HUES64 (cell line): ENCODE data around the gene GPC4.

Experiments
- H3K27ac ChIP-seq: 2 replicates; pipeline ENCODE4 v1.7.0; 2013; ENCODE audit warnings: low read depth, low read length, inconsistent platforms
- H3K27me3 ChIP-seq: 2 replicates; pipeline ENCODE4 v1.6.1; 2013; ENCODE audit warnings: mild to moderate bottlenecking, low read length; ENCODE audit not compliant: insufficient read depth
- H3K36me3 ChIP-seq: 2 replicates; pipeline ENCODE4 v1.6.1; 2013; ENCODE audit warnings: mild to moderate bottlenecking, low read length; ENCODE audit not compliant: insufficient read depth
- H3K4me1 ChIP-seq: 2 replicates; pipeline ENCODE4 v1.6.1; 2013; ENCODE audit warnings: mild to moderate bottlenecking, low read length, moderate library complexity; ENCODE audit not compliant: insufficient read depth
- H3K4me3 ChIP-seq: 2 replicates; pipeline ENCODE4 v1.5.1; 2013; ENCODE audit warnings: mild to moderate bottlenecking, low read length, moderate library complexity
- H3K9ac ChIP-seq: 2 replicates; pipeline ENCODE4 v1.6.1; 2013; ENCODE audit warnings: mild to moderate bottlenecking, low read depth, low read length
- H3K9me3 ChIP-seq: 2 replicates; pipeline ENCODE4 v1.6.1; 2013; ENCODE audit warnings: low read depth, low read length; ENCODE audit not compliant: insufficient read depth
- WGBS: fragments of 150-250, 120-280 bp; methylation state at CpG from one replicate; pipeline ENCODE4 v1.1.7; 2013; ENCODE audit warnings: missing lambda C conversion rate; 5-methylcytosine and 5-hydroxymethylcytosine counted together

Gene GPC4

DNA sequence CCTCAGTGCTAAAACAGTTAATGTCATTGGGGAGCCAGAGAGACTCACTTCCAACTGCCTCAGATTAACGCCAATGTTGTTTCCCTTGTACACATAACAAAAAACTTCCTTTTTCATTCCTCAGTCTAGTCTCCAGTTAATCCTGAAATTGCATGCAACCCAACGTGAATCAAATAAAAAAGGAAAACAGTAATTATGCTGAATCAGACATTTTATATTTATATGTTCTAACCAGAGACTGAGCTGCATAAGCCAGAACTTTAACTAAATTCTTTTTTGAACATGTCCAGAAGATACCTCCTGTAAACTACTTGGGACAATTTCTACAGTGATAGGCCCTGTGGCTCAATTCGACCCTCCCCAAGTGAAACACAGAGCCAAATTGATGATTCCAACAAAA is 4.7 kb downstream of the GPC4 start:
- Histone ChIP-seq H3K9me3 (no peaks in the 10 kb centered on the region), H3K36me3 (peaks cover 55% of the 10 kb centered on the region), H3K4me1 (peaks cover 30% of the 10 kb centered on the region), H3K27me3 (no peaks in the 10 kb centered on the region), H3K4me3 (0 out of 2 replicates have a peak overlapping the region, but pooled peaks have one; percentile 10), H3K27ac (no peak overlapping the region), H3K9ac (no peak overlapping the region)
- 82% methylated on average over 2 of the region's 3 CpGs for WGBS

DNA sequence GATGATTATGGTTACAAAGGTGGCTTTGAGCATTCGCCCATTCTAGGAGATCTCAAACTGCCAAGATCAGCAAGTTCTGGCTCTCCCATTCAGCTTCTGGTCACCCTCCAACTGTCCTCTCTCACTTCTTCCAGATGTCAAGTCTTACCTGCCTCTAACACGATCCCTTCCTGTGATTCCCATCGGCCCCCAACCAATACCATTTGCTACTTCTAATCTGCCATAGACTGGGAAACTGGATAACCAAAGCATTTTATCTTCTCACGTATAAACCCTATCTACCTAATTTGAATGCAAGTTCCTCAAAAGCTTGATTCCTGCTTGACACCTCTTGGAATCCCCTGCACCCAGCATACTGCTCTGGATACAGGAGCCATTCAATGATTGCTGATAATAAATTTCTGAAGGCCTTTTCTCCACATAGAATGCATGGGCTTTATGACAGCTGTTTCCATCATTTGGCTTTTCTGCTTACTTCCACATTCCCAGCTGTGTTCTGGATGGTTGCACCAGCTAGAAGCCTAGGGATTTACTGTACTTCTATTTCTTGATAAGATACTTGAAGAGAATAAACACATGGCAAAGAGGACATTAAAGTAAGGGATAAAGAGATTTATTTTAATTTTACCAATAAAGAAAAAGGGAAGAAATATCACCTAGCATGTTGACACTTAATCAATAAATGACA is 9.6 kb downstream of the GPC4 start:
- H3K36me3 ChIP-seq: peaks cover 54% of the 10 kb centered on the region
- H3K27ac ChIP-seq: no peak overlapping the region
- no peaks in the 10 kb centered on the region for H3K9me3 ChIP-seq
- peaks cover 10% of the 10 kb centered on the region for H3K4me1 ChIP-seq
- no peak overlapping the region for H3K4me3 ChIP-seq
- no peak overlapping the region for H3K9ac ChIP-seq
- H3K27me3 ChIP-seq: no peaks in the 10 kb centered on the region
- WGBS: 92% methylated on average over 4 of the region's 4 CpGs

DNA sequence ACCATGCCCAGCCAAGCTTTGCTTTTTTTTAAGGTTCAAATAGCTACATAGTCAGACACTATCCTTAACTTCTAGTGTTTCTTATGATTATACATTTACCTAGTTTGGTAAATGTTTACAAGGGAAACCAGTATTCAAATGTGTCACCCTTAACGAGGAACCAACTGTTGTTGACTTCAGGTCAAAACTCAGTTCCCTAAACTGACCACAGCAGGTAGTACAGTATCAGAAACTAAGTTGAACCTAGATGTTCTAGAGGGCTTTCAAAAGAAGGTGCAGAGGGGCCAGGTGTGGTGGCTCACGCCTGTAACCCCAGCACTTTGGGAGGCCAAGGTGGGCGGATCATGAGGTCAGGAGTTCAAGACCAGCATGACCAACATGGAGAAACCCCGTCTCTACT is 11.3 kb downstream of the GPC4 start:
- 93% methylated on average over 4 of the region's 4 CpGs for WGBS

DNA sequence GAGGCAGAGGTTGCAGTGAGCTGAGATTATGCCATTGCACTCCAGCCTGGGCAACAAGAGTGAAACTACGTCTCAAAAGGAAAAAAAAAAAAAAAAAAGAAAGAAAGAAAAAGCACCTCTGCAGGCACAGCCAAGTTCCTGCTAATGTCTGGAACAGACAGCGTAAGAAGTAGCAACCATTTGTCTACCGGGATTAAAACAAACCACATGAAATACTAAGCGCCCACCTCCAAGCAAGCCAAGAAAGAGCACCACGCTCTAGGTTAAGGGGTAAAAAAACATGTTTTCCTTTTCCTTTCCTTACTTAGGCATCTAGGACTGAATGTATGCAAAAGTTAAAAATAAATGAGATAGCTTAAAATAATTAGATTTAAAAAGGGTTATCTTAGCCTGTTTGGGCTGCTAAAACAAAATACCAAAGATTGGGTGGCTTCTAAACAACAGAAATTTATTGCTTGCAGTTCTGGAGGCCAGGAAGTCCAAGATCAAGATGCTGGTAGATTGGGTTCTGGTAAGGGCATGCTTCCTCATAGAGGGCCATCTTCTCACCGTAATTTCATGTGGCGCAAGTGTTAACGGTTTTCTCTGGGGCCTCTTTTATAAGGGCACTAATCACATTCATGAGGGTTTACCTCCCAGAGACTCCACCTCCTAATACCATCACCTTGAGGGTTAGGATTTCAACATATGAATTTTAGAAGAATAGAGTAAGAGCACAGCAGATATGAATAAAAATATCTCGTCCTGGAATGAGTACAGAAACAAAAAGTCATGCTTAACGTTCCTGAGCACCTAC is 12.3 kb downstream of the GPC4 start:
- no peaks in the 10 kb centered on the region for H3K27me3 ChIP-seq
- H3K36me3 ChIP-seq: peaks cover 43% of the 10 kb centered on the region
- no peaks in the 10 kb centered on the region for H3K9me3 ChIP-seq
- WGBS: 93% methylated on average over 8 of the region's 10 CpGs
- no peak overlapping the region for H3K27ac ChIP-seq
- H3K4me1 ChIP-seq: 0 out of 2 replicates have a peak, but pooled peaks cover 3% of the 10 kb centered on the region
- H3K4me3 ChIP-seq: no peak overlapping the region
- H3K9ac ChIP-seq: no peak overlapping the region

More for the DNA sequence above, 11.3 kb downstream of the GPC4 start:
- Histone ChIP-seq H3K4me1 (0 out of 2 replicates have a peak, but pooled peaks cover 3% of the 10 kb centered on the region), H3K4me3 (no peak overlapping the region), H3K27ac (no peak overlapping the region), H3K9ac (no peak overlapping the region), H3K27me3 (no peaks in the 10 kb centered on the region), H3K36me3 (peaks cover 46% of the 10 kb centered on the region), H3K9me3 (no peaks in the 10 kb centered on the region)

- WGBS: 79% methylated on average over 2 of the region's 2 CpGs
- no peaks in the 10 kb centered on the region for H3K9me3 ChIP-seq
- H3K4me1 ChIP-seq: 0 out of 2 replicates have a peak, but pooled peaks cover 3% of the 10 kb centered on the region
- no peak overlapping the region for H3K4me3 ChIP-seq
- H3K27me3 ChIP-seq: no peaks in the 10 kb centered on the region
- H3K36me3 ChIP-seq: peaks cover 36% of the 10 kb centered on the region
- H3K9ac ChIP-seq: no peak overlapping the region
- peak overlapping the region; percentile 41 for H3K27ac ChIP-seq
Observed at GRCh38 chrX:133402042-133402453, 13.2 kb downstream of the GPC4 start.

DNA sequence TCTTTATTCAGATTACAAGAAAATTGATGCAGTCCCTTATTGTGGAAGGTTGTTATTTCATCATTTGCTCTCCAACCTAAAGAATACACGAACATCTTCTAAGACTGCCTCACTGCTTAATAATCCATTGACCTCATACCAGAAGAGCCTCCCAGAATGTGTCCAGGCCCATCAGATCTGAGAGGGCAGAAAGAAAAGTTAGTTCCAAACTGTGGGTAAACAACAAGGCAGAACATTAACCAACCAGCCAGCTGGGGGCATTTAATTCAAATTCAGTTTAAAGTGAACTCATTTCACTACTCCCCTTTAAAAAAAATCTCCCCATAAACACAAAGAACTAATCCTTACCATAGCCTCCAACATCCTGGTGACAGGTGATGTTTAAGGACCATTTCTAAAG is 13.8 kb downstream of the GPC4 start:
- H3K27ac ChIP-seq: no peak overlapping the region
- H3K4me3 ChIP-seq: no peak overlapping the region
- 83% methylated on average over 1 of the region's 1 CpG for WGBS
- H3K9ac ChIP-seq: no peak overlapping the region
- no peaks in the 10 kb centered on the region for H3K27me3 ChIP-seq
- no peaks in the 10 kb centered on the region for H3K9me3 ChIP-seq
- H3K4me1 ChIP-seq: 0 out of 2 replicates have a peak, but pooled peaks cover 3% of the 10 kb centered on the region
- H3K36me3 ChIP-seq: peaks cover 36% of the 10 kb centered on the region

DNA sequence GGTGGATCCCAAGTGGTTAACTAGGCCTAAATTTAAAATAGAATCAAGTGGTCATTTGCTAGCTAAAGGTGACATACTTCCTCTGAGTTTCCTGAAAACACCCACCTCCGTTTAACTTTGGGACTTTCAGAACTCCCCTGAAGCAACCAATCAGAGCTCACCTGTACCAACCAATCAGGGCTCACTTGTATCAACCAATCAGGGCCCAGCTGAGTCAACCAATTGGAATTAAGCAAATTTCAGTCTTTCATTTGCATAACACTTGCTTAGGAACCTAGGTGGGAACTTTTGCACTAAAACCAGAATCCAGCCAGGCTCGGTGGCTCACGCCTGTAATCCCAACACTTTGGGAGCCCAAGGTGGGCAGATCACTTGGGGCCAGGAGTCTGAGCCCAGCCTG is 15.9 kb downstream of the GPC4 start:
- Histone ChIP-seq H3K4me1 (0 out of 2 replicates have a peak, but pooled peaks cover 3% of the 10 kb centered on the region), H3K4me3 (no peak overlapping the region), H3K36me3 (peaks cover 26% of the 10 kb centered on the region), H3K9me3 (no peaks in the 10 kb centered on the region), H3K27ac (no peak overlapping the region), H3K27me3 (no peaks in the 10 kb centered on the region), H3K9ac (no peak overlapping the region)
- 90% methylated on average over 3 of the region's 3 CpGs for WGBS

GRCh38 chrX:133394765-133395164 is 20.5 kb downstream of the GPC4 start:
- WGBS: 91% methylated on average over 2 of the region's 2 CpGs
- Histone ChIP-seq H3K36me3 (peaks cover 5% of the 10 kb centered on the region; the same call in 1 of the 2 replicates), H3K9ac (no peak overlapping the region), H3K4me1 (peaks cover 26% of the 10 kb centered on the region), H3K27me3 (no peaks in the 10 kb centered on the region), H3K4me3 (no peak overlapping the region), H3K9me3 (no peaks in the 10 kb centered on the region), H3K27ac (no peak overlapping the region)

DNA sequence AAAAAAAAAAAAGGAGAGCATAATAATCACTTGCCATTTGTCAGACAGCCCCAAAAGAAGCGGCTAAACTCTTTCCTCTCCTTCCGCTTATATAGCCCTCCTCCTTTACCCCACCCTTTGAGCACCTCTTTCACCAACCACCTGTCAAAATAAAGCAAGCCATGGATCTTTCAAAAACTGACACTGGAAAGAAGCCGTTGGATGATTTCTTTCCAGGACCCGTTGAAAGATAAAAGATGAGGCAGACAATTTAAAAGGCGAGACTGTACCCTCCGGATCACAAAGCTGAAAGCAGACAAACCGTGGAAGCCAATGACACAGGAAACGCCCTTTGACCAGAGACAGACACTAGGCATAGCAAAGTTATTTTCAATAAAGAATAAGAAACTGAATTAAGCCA is 22.6 kb downstream of the GPC4 start:
- WGBS: 88% methylated on average over 7 of the region's 8 CpGs

GRCh38 chrX:133391111-133391510 is 24.2 kb downstream of the GPC4 start:
- Histone ChIP-seq H3K4me1 (peaks cover 42% of the 10 kb centered on the region), H3K9ac (no peak overlapping the region), H3K27ac (no peak overlapping the region), H3K27me3 (no peaks in the 10 kb centered on the region), H3K36me3 (peaks cover 7% of the 10 kb centered on the region; the same call in 1 of the 2 replicates), H3K4me3 (no peak overlapping the region), H3K9me3 (no peaks in the 10 kb centered on the region)
- 100% methylated on average over 3 of the region's 3 CpGs for WGBS

More for the DNA sequence above, 22.6 kb downstream of the GPC4 start:
- Histone ChIP-seq H3K4me1 (peaks cover 26% of the 10 kb centered on the region), H3K4me3 (no peak overlapping the region), H3K9me3 (no peaks in the 10 kb centered on the region), H3K36me3 (peaks cover 7% of the 10 kb centered on the region; the same call in 1 of the 2 replicates), H3K27me3 (no peaks in the 10 kb centered on the region), H3K27ac (no peak overlapping the region), H3K9ac (no peak overlapping the region)

DNA sequence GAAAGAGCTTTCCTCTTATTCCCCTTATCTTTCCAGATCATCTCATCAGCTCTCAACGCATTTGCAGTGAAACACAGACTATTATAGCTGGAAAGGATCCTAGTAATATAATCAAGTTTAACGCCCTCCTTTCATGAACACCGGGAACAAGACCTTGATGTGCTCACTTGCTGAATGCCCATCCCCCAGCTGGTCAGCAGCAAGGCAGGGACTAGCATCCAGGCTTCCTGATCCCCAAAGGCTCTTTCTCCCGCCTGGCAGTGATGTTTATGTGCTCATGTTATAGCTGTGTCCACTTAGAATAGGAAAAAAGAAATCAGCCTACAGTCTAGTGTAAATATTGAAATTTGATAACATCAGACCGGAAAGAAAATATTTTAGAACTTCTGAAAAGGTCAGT is 24.6 kb downstream of the GPC4 start:
- WGBS: 80% methylated on average over 4 of the region's 5 CpGs
- no peak overlapping the region for H3K9ac ChIP-seq
- peaks cover 44% of the 10 kb centered on the region for H3K4me1 ChIP-seq
- no peak overlapping the region for H3K27ac ChIP-seq
- peaks cover 7% of the 10 kb centered on the region; the same call in 1 of the 2 replicates for H3K36me3 ChIP-seq
- H3K4me3 ChIP-seq: no peak overlapping the region
- H3K27me3 ChIP-seq: no peaks in the 10 kb centered on the region
- no peaks in the 10 kb centered on the region for H3K9me3 ChIP-seq
